HG03139 (cell line): ENCODE measurements around the gene MCOLN3.

Experiments
- ATAC-seq: cut with Tn5 transposase; IDR thresholded peaks from one replicate; pipeline ENCODE4 v1.9.1; 2021; ENCODE audit not compliant: unreplicated experiment

MCOLN3 gene, protein sequence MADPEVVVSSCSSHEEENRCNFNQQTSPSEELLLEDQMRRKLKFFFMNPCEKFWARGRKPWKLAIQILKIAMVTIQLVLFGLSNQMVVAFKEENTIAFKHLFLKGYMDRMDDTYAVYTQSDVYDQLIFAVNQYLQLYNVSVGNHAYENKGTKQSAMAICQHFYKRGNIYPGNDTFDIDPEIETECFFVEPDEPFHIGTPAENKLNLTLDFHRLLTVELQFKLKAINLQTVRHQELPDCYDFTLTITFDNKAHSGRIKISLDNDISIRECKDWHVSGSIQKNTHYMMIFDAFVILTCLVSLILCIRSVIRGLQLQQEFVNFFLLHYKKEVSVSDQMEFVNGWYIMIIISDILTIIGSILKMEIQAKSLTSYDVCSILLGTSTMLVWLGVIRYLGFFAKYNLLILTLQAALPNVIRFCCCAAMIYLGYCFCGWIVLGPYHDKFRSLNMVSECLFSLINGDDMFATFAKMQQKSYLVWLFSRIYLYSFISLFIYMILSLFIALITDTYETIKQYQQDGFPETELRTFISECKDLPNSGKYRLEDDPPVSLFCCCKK

DNA sequence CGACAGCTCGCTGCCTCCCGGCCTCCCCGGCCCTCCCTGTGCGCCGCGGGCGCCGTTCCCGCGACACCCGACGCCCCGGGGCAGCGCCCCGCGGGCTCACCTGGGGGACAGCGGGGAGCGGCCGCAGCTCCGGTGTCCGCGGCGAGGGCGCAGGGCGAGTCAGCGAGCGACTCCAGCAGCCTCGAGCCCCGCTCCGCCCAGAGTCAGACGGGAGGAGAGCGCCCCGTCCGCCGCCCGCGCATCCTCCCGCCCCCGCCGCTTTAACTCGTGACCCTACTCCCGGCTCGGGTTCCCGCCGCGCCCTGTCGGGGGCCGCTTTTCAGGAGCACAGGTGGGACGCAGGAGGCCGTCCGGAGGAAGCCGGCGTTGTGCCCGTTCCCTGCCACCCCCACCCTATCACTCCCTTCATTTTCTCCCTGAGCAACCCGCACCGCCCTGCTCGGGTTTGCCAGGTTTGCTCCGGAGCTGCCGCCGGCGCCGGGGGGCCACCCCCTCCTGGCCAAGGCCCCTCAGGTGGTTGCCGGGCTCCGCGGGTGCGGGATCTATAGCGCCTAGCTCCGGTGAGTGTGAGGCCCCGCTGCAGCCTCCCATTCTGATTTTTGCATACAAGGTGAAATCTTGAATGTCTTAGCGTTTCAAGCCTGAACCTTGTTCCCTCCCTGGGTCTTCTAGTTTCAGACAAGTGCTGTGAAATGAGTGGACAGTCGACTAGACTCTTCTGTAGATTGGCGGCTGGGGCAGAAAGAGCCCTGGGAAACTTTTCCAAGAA lies at the start of gene MCOLN3:
TSS of gene MCOLN3 (minus strand) at position 205 of the 769 bp plus-strand sequence. CDS start 3,140 bp downstream, outside the sequence.
- ATAC-seq = peak; percentile 61

DNA sequence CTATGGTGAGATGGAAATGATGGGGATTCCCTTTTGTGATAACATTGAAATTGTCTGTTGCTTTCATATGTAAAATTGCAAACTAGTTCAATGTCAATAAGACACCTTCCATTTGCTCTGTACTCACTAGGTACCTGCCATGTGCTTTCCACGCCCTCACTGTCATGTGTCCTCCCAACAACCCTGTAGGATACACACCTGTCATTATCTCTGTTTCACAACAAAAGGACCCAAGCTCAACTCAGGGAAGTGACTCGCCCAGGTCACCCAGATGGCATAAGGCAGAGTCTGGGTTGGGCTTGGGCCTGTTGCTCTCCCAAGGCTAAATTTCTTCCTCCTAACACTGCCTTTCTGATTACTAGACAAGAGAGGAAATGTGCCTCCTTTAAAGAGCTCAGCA lies 45.3 kb upstream of the MCOLN3 start:
- ATAC-seq = no peak

DNA sequence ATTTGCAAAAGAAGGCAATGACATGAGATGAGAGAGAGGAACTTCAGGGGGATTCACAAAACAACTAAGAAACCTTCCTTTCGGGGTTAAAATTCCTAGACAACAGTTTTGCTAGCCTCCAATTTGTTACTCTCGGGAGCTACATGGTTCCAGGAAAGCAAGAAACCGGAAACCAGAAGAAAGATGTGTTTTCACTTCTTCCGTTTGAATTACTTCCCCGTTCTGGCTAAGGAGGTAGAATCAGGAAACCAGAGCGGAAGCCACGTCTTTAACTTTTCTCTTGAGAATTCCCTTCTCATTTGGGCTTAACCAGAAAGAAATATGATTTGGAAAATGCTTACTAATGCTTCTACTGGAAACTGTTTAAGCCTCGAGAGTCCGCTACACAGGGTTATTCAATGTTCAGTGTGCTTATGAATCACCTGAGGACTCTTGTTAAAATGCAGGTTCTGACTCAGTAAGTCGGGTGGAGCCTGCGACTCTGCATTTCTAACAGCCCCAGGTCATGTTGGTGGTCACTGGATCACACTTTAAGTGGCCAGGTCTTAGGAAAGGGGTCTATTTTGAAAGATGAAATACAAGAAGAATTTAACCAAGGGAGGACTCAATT lies 43.5 kb upstream of the MCOLN3 start:
- no peak for ATAC-seq

DNA sequence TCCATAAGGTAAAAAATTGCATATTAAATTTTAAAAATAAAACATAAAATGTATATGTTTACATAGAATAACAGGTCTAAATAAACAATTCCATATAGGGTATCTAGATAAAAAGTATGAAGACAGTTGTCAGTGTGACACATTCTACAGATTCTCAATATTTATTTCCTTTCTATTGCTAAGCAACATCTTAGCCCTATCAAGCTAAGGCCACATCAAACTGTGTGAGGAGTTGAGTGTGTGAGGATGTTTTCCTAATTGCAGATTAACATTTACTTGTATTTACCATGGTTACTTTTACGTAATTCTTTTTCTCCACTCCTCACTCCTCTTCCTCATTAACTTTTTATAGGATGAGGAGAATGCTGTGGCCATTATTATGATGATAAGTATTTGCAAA lies 41.9 kb upstream of the MCOLN3 start:
- ATAC-seq = no peak

DNA sequence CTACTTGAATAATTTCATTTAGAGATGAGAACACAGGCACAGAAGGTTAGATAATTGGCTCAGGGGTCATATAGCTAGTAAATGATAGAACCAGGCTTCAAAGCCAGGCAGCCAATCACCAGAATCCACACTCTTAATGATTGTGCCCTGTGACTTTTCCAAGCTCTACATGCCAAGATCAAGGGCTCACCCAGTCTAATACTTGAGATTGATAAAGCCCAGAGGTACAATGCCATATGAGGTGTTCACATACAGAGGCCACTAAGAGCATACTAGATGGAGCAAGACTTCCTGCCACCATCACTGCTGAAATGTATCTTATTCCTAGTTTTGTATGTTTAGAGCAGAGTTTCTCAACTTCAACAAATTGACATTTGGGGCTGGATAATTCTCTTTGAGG lies 40.9 kb upstream of the MCOLN3 start:
- no peak for ATAC-seq

DNA sequence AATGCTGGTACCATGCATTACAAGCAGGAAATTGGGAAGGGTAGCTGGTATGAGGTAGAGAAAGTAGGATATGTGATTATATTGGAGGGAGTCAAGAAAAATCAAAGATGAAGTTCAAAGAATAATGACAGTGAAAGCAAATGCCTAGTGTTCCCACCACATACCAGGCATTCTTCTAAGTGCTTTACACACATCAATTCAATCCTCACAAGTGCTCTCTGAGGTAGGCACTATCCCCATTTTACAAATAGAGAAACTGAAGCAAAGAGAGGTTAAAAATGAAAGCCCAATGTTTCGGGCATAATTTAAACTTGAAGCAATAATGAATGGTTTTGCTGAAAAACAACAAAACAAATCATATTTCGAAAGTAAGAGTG lies 40.1 kb upstream of the MCOLN3 start:
- ATAC-seq = no peak

DNA sequence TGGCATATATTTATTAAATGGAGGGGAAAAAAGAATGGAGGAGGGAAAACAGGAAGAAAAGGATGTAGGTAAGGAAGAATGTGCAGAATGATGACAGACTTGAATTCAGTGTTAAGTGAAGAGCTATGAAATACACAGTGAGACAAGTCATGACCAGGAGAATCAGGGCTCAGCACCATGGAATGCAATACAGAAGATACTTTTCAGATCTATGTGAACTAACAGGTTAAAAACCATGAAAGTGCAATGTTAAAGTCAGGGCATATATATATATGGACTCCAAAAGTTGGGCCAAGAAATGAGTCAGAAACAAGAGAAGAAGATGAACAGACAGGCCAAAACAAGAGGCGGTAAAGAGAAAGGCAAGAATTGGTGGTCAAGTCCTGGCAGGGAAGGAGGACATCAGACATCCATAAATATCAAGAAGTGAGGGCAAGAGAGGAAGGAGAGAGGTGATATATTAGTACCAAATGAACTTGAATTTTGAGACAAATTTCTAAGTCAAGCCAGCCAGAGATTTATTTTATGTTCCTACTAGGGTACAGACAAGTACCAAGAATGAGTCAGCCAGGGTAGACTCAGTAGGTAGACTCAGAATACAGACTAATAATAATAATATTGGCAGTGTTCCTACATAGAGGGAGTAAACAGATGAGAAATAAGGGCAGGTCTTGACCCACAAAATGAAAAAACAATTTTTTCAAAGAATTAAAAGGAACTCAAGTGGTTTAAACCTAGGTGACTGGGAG lies 39.5 kb upstream of the MCOLN3 start:
- ATAC-seq = no peak

DNA sequence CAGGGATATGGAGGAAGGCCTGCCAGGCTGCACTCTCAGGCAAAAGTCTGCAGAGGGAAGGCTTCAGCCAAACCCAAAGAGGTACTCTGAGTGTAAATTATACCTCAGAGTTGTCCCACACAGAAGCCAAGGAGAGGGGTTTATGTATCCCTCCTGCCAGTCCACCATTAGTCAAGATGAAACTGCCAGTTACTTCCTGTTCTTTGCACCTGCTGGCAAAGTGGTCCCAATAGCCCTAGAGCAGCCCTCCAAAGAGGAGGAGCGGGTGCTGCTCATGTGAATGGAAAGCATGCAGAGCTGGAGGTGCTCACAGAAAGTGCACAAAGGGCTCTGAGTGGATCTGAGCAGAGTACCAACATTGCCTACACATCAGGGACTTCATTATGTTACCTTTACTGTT lies 37.1 kb upstream of the MCOLN3 start:
- no peak for ATAC-seq

DNA sequence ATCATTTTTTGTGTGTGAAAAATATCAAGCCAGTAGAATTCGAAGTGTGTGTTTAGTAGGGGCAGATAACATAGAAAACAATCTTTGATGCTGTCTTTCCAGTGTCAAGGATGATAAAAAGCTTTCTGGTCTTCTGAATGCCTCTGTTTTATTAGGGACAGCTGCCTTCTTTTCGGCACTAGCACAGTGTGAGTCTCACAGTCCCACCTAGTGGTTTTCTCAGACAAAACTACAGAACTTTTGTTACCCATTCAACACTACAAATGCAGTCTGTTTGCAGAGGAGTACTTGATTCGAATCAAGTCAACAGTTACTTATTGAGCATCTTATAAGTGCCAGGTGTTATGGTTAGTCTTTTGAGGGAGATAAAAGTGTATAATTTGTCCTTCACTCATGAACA lies 30.6 kb upstream of the MCOLN3 start:
- no peak for ATAC-seq

DNA sequence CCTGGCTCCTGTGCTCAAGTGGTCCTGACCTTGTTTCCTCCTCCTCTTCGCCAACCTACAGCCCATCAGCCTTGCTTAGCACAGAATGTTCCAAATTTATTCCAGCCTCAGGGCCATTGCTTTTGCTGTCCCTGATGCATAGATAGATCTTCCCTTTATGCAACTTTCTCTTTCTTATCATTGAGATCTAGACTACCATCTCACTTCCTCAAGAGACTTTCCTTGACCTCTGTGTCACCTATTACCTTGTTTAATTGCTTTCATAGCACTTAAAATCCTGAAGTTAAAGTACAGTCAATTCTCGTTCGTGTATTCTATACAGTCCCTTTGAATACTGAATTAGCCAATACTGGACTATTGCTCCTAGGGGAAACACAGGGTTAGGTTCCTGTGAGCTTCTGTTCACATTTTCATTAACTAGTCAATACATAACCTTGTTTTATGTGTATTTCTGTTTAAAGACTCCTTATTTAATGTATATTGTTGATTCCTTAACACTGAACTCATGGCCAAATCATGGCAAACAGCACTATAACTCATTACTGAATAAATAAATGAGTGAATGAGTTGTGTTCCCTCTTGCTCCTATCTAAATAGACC lies 26.2 kb upstream of the MCOLN3 start:
- ATAC-seq = no peak

DNA sequence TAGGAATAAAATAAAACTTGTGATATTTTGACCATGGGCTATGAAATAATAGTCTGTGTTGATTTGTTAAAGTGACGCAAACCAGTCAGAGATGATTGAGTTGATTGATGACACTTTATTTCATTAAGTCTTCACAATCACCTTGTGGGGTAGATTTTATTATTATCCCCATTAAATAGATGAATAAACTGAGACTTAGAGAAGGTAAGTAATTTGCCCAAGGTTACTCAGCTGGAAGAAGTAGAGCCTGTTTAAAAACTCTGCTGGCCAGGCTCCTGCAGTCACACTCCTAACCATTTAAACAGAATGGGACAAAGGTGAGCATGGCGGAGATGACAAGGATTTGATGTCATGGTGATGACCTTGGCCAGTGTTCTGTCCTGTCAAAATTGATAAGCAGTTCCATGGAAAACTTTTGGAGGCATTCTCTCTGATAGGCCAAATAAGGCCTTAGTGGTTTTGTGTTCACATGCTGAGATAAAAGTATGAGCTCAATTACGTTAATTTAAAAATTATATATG lies 22.7 kb upstream of the MCOLN3 start:
- ATAC-seq = no peak

DNA sequence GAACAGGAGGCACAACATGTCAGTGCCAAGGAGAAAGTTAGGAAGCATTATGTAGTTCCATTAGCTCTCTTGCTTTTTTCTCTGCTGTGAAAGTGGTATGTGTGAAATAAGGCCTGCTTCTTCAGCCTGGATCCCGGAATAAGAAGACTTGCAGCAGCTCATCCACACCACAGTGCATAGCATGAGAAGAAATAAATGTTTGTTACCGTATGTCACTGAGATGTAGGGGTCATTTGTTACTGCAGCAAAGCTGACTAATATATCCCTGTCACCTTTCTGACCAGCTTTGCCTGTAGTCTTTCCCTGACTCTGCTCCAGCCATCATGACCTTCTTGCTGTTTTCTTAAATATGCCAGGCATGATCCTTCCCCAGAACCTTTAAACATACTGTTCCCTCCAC lies 20.5 kb upstream of the MCOLN3 start:
- ATAC-seq = no peak

DNA sequence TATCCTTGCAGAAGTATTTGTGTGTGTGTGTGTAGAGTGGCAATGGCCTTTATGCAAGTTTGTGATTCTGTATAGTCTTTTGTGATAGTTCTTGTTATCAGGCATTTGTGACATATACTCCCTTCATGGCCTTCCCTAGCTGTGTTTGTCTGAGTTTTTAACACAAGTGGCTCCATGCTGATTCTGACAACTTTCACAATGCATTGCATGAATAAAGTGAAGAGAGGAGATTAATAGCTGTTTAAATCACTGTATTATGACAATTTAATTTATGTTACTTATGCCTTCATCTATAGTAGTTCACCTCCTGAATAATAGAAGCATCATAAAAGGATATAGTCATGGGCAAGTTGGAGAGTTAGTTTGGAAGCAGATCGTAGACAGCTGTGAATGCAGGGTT lies 17.2 kb upstream of the MCOLN3 start:
- ATAC-seq = no peak

DNA sequence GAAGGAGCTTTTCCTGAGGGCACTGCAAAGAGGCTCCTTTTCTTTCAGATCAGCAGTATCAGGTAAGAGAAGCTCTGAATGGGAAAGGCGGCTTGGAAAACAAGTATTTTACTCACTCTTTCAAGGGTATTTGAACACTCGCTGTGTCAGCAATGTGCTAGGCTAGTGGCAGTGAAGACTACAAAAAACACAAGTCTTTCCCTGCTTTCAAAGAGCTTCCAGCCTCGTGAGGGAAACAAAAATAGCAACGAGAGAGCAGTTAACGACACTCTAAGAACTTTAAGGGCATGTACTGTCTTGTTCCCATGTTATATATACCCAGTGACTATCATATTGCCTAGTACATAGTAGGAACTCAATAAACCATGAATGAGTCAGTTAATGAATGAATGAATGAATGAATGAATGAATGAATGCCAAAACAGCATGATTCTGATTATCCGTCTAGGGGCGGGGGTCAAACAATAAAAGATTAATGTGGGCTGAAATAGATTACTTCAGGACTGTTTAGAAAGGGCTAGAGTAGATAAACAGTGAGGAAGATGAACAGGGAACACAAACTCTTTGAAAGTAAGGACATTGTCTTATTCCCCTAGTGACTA lies 14.2 kb upstream of the MCOLN3 start:
- ATAC-seq = no peak

DNA sequence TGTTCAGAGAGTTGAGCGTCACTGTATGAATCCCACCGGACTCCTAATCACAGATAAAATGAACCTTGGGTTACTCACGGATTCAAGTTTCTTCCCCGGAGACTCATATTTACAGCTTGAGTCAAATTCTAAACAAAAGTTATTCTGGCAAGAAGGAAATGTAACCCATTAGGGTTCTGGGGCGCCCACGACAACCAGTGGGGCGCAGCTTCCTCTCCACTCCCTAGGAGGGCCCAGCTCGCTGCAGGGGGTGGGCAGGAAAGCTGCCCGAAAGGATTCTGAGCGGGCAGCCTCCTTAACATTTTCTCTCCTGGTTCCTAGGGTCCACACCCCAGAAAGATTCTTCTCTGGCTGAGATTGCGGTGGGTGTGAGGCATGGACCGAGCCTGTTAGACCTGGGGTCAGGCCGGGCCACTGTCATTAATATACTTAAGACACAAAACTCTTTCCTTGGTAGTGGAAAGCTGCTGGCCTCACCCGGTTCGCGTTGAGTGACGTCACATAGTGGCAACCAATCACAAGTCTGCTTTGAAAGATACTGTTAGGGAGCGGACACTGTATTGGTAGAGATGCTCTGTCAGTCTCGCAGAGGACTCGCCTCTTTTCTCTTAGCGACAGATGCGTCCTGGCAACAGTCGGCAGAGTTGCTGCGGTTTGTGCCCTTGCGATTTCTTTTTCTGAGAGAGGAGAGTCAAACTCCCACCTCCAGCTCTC lies 13.6 kb upstream of the MCOLN3 start:
- ATAC-seq = peak; percentile 100

DNA sequence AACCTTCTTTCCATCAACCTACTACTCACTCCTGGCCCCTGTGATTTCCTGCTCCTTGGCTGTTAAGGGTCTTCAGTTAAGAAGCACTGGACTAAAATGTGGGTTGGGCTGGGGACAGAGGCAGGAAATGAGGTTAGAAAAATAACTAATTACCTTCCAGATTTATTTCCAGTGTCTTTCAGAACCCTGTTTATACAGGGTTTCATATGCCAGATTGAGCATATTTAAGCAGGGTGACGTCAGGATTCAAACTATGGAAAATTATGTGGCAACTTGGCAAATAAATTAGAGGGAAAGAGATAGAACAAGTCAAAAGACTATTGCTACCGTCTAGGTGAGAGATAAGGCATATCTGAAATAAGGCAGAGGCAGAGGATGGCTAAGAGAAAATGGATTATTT lies 11.7 kb upstream of the MCOLN3 start:
- ATAC-seq = no peak

DNA sequence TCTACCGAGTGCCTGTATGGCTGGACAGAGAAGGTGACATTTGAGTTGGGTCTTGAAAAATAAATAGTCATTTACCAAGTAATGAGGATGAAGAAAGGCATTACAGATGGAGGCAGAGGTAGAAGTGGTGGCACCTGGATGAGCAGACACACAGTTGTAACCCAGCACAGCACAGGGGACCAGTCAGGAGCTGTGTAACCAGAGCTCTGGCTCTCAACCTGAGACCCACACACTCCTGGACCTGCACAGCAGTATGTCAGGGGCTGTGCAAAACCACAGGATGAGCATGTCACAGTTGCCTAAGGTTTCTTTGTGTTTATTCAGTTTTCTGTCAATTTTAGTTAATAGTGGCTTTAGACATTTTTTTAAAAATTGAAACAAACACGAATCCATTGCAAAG lies 11.3 kb upstream of the MCOLN3 start:
- no peak for ATAC-seq

DNA sequence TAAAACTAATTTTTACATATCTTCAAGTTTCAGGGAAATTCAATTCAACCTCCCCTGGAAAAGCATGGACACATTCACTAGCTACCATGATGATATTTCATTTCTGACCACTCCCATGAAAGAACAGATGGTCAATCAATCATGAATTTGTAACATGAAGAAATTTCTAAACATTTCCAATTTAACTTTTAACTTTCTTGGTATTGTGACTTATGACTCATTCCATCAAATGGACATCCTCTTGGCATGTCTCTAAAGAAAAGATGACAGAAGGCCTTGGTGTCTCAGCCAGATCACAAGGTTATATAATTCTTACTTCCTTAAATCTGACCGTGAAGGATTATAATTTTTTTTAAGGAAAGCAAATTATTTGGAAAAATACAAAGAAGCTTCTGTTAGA lies 10.5 kb upstream of the MCOLN3 start:
- ATAC-seq = no peak

DNA sequence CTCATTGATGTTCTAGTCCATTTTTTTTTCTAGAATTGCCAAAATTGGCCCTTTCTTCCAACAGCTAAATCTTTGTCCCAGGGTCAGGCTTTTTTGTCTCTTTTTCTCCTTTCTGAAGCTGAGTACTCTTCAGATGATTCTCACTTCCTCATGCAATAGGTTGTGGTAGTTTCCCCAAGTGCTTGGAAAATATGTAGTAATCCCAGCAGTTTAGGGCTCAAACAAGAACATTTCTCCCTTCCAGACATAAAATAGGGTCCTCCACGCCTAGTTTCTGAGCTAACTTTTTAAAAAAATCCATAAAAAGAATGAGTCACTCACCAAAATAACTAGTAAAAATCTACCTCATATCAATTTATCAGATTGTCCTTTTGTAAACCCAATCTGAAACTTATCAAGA lies 10.0 kb upstream of the MCOLN3 start:
- no peak for ATAC-seq
